GM06990 (cell line): ENCODE data around the gene ADAM15.

ENCODE experiments used
- DNase-seq: peaks from one replicate; pipeline ENCODE4 v3.0.0-alpha.2; 2011; ENCODE audit not compliant: insufficient read length; ENCODE audit errors: extremely low read depth
- H3K27me3 ChIP-seq: replicated peaks from 2 replicates; pipeline ENCODE4 v1.6.0; 2011; ENCODE audit warnings: low read length; ENCODE audit not compliant: control insufficient read depth, insufficient read depth
- H3K36me3 ChIP-seq: 2 replicates; pipeline ENCODE4 v1.5.1; 2011; ENCODE audit warnings: low read length; ENCODE audit not compliant: control insufficient read depth, insufficient read depth
- H3K4me3 ChIP-seq: replicated peaks from 2 replicates; pipeline ENCODE4 v1.5.1; 2011; ENCODE audit warnings: low read depth, mild to moderate bottlenecking, control low read depth, low read length
- TF ChIP-seq, protein P1 (sequence below): IDR thresholded peaks from 2 replicates; pipeline ENCODE4 v1.5.1; 2011; ENCODE audit warnings: low read length, control low read depth, mild to moderate bottlenecking, inconsistent platforms; ENCODE audit not compliant: insufficient read depth, poor library complexity, severe bottlenecking

ADAM15 gene

DNA sequence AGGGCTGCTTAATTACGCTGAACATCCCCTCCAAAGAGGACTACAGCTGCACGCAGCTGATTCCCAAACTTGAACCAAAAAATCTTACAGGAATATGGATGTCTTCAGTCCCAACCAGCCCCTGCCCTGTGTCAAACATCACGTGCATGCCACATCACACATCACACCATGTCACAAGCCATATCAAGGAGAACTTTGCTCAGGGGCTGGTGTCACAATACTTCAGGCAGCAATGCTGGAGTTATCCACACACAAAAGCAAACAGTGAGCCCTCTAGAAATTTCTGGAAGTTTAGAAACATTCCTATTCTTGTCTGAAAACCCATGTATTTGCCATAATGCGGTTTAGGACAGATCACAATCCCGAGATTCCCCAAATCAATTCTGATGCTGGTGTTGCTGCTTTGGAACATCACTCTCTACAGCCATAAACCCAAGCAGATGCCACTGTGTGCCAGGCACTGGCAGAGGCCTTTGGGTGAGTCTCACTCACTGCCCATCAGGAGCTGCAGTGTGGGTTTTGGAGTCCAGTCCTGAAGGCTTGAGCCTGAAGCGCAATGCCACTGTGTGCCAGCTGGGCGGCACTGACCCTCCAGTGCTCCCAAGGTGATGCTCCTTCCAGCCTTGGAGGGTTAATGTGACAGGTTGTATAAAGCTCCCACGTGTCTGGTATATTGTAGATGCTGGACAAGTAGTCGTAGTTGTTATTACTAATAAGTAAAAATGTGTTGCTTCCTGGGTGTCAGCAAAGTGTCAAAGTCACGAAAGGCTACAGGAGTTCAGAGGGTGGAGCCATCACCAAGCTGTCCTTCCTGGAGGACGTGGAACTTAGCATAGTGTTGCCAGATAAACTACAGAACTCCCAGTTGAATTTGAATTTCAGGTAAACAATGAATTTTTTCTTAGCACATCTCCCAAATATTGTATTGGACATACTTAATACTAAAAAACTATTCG, 56.5 kb downstream of the ADAM15 start:
- DNase-seq, result no peak
- H3K36me3 ChIP-seq, result no peaks in the 10 kb centered on the region
- no peak overlapping the region for H3K4me3 ChIP-seq
- H3K27me3 ChIP-seq, result no peaks in the 10 kb centered on the region
- TF ChIP-seq, protein P1, sequence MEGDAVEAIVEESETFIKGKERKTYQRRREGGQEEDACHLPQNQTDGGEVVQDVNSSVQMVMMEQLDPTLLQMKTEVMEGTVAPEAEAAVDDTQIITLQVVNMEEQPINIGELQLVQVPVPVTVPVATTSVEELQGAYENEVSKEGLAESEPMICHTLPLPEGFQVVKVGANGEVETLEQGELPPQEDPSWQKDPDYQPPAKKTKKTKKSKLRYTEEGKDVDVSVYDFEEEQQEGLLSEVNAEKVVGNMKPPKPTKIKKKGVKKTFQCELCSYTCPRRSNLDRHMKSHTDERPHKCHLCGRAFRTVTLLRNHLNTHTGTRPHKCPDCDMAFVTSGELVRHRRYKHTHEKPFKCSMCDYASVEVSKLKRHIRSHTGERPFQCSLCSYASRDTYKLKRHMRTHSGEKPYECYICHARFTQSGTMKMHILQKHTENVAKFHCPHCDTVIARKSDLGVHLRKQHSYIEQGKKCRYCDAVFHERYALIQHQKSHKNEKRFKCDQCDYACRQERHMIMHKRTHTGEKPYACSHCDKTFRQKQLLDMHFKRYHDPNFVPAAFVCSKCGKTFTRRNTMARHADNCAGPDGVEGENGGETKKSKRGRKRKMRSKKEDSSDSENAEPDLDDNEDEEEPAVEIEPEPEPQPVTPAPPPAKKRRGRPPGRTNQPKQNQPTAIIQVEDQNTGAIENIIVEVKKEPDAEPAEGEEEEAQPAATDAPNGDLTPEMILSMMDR, result no peak

DNA sequence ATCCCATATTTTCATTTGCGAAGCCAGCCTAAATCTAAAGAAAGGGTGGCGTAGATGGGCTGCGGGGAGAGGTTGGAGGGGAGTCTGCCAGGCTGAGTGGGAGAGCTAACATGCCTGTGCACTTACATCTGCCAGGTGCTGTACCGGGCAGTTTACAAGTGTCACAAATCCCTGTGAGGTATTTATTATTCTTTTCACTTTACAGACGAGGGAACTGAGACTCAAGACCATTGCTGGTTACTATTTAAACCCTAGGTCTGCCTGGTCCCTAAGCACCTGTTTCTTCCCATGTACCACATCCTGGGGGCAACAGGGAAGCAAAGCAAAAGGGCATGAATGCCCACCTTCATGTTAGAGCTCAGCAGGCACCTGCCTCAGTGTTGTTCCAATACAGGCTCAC, 57.2 kb downstream of the ADAM15 start:
- no peak for DNase-seq
- H3K36me3 ChIP-seq, result no peaks in the 10 kb centered on the region
- H3K4me3 ChIP-seq, result no peak overlapping the region
- TF ChIP-seq, protein P1, result no peak
- H3K27me3 ChIP-seq, result no peaks in the 10 kb centered on the region

DNA sequence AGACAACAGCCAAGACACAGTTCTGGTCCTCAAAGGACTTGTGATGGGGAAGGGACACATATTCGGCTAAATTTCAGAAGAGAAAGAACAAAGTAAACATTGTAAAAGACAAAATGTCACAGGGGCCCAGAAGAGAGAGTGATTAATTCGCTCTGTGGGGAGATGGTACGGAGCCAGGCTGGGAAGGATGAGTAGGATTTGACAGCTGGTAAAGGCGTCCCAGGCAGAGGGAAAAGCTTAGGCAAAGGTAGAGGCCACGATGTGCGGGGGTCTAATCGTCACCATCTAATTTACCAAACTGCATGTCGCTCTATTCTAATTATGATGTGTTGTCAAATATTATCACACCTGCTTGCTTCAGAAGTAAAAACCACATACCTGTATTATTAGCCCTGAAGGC, 59.3 kb downstream of the ADAM15 start:
- no peak for DNase-seq
- Histone ChIP-seq H3K4me3 (no peak overlapping the region), H3K27me3 (no peaks in the 10 kb centered on the region), H3K36me3 (no peaks in the 10 kb centered on the region)
- TF ChIP-seq, protein P1, result no peak

DNA sequence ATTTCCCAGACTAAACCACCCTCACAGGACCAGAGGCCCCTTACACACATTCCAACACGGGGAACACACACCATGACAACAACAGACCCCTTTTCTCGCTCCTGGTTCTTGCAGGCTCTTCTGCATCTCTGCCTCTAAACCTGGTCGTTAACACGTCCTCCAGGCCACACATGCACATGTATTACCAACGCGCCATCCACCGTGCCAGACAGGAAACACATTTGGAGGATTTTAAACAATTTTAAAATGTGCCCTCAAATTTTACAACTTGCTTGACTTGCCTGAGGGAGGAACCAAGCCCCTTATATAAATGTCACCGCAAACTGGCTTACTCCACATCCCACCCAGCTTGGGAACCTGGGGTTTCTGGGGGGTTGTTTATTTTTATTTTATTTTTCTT, 59.7 kb downstream of the ADAM15 start:
- Histone ChIP-seq H3K27me3 (no peaks in the 10 kb centered on the region), H3K4me3 (no peak overlapping the region), H3K36me3 (no peaks in the 10 kb centered on the region)
- TF ChIP-seq, protein P1, result no peak
- DNase-seq, result no peak
